CD14-positive monocyte (primary cell): ENCODE data around the gene PMM1. TPM values are rescaled to one million over a fixed set of nuclear protein-coding genes. Genes with fewer than 3 reads are reported as not detected.
"Not testable (repeated sequence)": the region's sequence is repeated elsewhere in the genome, so short reads cannot be mapped to it uniquely, and the experiment has no call there.

Source experiments
- DNase-seq, 3 donors: peaks; one replicate each; pipeline ENCODE4 v3.0.0-alpha.2; 2011 to 2022
- H2AFZ ChIP-seq: 2 replicates; pipeline ENCODE4 v1.6.0; 2012; ENCODE audit warnings: mild to moderate bottlenecking, low read depth, low read length, inconsistent platforms; ENCODE audit not compliant: insufficient read depth, poor library complexity, severe bottlenecking
- H3K27ac ChIP-seq, 2 donors: 1 replicate in 1 of 2; 2 replicates in 1 of 2; pipeline ENCODE4 v1.5.1; 2012 to 2013; ENCODE audit warnings: low read length in 2 of 2, control low read depth in 1 of 2, inconsistent platforms in 1 of 2, low read depth in 1 of 2, mild to moderate bottlenecking in 1 of 2
- H3K27me3 ChIP-seq, 2 donors: one replicate each; pipeline versions ENCODE4 v1.6.0 to v1.6.1; 2011 to 2013; ENCODE audit warnings: low read length in 2 of 2; ENCODE audit not compliant: control insufficient read depth in 2 of 2, insufficient read depth in 2 of 2
- H3K36me3 ChIP-seq, 2 donors: replicated peaks in 1 of 2; 1 replicate in 1 of 2; 2 replicates in 1 of 2; pipeline versions ENCODE4 v1.5.1 to v1.6.1; 2012 to 2013; ENCODE audit warnings: low read length in 2 of 2, control low read depth in 1 of 2, inconsistent platforms in 1 of 2, mild to moderate bottlenecking in 1 of 2; ENCODE audit not compliant: insufficient read depth in 2 of 2, control insufficient read depth in 1 of 2
- H3K4me1 ChIP-seq, 2 donors: 1 replicate in 1 of 2; 2 replicates in 1 of 2; pipeline versions ENCODE4 v1.5.1 to v1.6.1; 2012 to 2013; ENCODE audit warnings: low read length in 2 of 2, control low read depth in 1 of 2, inconsistent platforms in 1 of 2, mild to moderate bottlenecking in 1 of 2, moderate library complexity in 1 of 2; ENCODE audit not compliant: insufficient read depth in 2 of 2, control insufficient read depth in 1 of 2
- H3K4me2 ChIP-seq: replicated peaks from 2 replicates; pipeline ENCODE3; 2012; ENCODE audit warnings: low read length, moderate library complexity, mild to moderate bottlenecking; ENCODE audit not compliant: poor library complexity, severe bottlenecking; ENCODE audit errors: extremely low read depth
- H3K4me3 ChIP-seq, 3 experiments: fragments of 200-600 bp in 1 of 3; sonication (generic) in 1 of 3; replicated peaks in 1 of 3; 1 replicate in 2 of 3; 2 replicates in 1 of 3; pipeline ENCODE4 v1.5.1; 2011 to 2013; ENCODE audit warnings: low read length in 3 of 3, mild to moderate bottlenecking in 3 of 3, control low read depth in 2 of 3, low read depth in 2 of 3, inconsistent platforms in 1 of 3, moderate library complexity in 1 of 3
- H3K79me2 ChIP-seq: 2 replicates; pipeline ENCODE4 v1.6.0; 2012; ENCODE audit warnings: mild to moderate bottlenecking, control low read depth, inconsistent platforms, low read length, moderate library complexity; ENCODE audit not compliant: insufficient read depth
- H3K9ac ChIP-seq: 2 replicates; pipeline ENCODE4 v1.6.0; 2017; ENCODE audit warnings: low read length, mild to moderate bottlenecking; ENCODE audit not compliant: insufficient read depth, poor library complexity, severe bottlenecking
- H3K9me3 ChIP-seq, 2 donors: replicated peaks in 1 of 2; 1 replicate in 1 of 2; 2 replicates in 1 of 2; pipeline versions ENCODE4 v1.5.1 to v1.6.1; 2012 to 2013; ENCODE audit warnings: low read length in 2 of 2, control low read depth in 1 of 2; ENCODE audit not compliant: control insufficient read depth in 1 of 2, insufficient read depth in 1 of 2
- H4K20me1 ChIP-seq: 2 replicates; pipeline ENCODE4 v1.6.0; 2012; ENCODE audit warnings: mild to moderate bottlenecking, low read length, control low read depth, moderate library complexity; ENCODE audit not compliant: insufficient read depth
- H3K27ac Mint-ChIP-seq, 7 donors: one replicate each; pipeline ENCODE4 v1.8.0; 2020; ENCODE audit warnings: mild to moderate bottlenecking in 7 of 7, mixed read lengths in 7 of 7, moderate library complexity in 6 of 7, inconsistent platforms in 2 of 7
- H3K27me3 Mint-ChIP-seq, 3 donors: one replicate each; pipeline ENCODE4 v1.8.0; 2021 to 2022; ENCODE audit warnings: low read depth in 3 of 3, mild to moderate bottlenecking in 3 of 3, mixed read lengths in 3 of 3, moderate library complexity in 3 of 3, inconsistent platforms in 1 of 3
- H3K36me3 Mint-ChIP-seq, 2 donors: one replicate each; pipeline ENCODE4 v1.8.0; 2020; ENCODE audit warnings: mixed read lengths in 2 of 2, inconsistent platforms in 1 of 2, mild to moderate bottlenecking in 1 of 2
- H3K4me1 Mint-ChIP-seq: one replicate; pipeline ENCODE4 v1.8.0; 2020; ENCODE audit warnings: mild to moderate bottlenecking, mixed read lengths
- H3K4me3 Mint-ChIP-seq, 2 donors: one replicate each; pipeline ENCODE4 v1.8.0; 2020; ENCODE audit warnings: mild to moderate bottlenecking in 2 of 2, mixed read lengths in 2 of 2, moderate library complexity in 1 of 2
- H3K9me3 Mint-ChIP-seq, 7 donors: one replicate each; pipeline ENCODE4 v1.8.0; 2020 to 2022; ENCODE audit warnings: mixed read lengths in 7 of 7, mild to moderate bottlenecking in 6 of 7, moderate library complexity in 6 of 7, inconsistent platforms in 2 of 7
- WGBS: methylation state at CpG from one replicate; pipeline ENCODE4 v1.1.5; 2013; ENCODE audit warnings: missing lambda C conversion rate; ENCODE audit not compliant: insufficient coverage; 5-methylcytosine and 5-hydroxymethylcytosine counted together
- intact Hi-C, 2 donors: fragments of 100-400 bp; cut with micrococcal nuclease; formaldehyde crosslinking; loops; one replicate each; pipeline versions ENCODE4 v1.15.0 to v1.15.1; 2023
- polyA plus RNA-seq, 3 donors: library from polyadenylated mRNA; depleted of rRNA in 1 of 3; unstranded in 2 of 3; stranded (reverse) in 1 of 3; fragments of 300-500 nt in 2 of 3; fragments of >200 nt in 1 of 3; fragmentation: Illumina TruSeq in 2 of 3; gene quantifications; 1 replicate in 2 of 3; 2 replicates in 1 of 3; pipeline ENCODE4 v1.2.3, GENCODE V29; 2012 to 2021
- TF ChIP-seq, protein P1 (sequence below): fragments of 200-600 bp; IDR thresholded peaks from one replicate; pipeline ENCODE4 v1.8.0; 2022; ENCODE audit warnings: antibody characterized with exemption, mild to moderate bottlenecking

The PMM1 gene
- polyA plus RNA-seq, 3 donors = 15.6 to 32.4 (median 23.5) TPM

DNA sequence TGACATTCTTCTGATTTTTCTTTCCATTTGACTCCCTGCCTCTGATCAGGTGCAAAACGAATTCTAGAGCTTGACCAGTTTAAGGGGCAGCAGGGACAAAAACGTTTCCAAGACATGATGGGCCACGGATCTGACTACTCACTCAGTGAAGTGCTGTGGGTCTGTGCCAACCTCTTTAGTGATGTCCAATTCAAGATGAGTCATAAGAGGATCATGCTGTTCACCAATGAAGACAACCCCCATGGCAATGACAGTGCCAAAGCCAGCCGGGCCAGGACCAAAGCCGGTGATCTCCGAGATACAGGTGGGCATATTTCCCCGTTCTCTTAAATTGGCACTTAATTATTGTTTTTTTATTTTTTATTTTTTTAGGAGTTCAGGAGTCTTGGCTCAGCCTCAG, 46.8 kb upstream of the PMM1 start:
- 90% methylated on average over 2 of the region's 7 CpGs for WGBS
- H3K9ac ChIP-seq = no peak overlapping the region
- no peaks in the 10 kb centered on the region for H3K9me3 ChIP-seq
- TF ChIP-seq, protein P1, sequence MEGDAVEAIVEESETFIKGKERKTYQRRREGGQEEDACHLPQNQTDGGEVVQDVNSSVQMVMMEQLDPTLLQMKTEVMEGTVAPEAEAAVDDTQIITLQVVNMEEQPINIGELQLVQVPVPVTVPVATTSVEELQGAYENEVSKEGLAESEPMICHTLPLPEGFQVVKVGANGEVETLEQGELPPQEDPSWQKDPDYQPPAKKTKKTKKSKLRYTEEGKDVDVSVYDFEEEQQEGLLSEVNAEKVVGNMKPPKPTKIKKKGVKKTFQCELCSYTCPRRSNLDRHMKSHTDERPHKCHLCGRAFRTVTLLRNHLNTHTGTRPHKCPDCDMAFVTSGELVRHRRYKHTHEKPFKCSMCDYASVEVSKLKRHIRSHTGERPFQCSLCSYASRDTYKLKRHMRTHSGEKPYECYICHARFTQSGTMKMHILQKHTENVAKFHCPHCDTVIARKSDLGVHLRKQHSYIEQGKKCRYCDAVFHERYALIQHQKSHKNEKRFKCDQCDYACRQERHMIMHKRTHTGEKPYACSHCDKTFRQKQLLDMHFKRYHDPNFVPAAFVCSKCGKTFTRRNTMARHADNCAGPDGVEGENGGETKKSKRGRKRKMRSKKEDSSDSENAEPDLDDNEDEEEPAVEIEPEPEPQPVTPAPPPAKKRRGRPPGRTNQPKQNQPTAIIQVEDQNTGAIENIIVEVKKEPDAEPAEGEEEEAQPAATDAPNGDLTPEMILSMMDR = no peak
- peaks cover 69 to 95% of the 10 kb centered on the region in 2 donors for H3K36me3 ChIP-seq
- H3K9me3 Mint-ChIP-seq = no peaks in the 10 kb centered on the region
- H3K36me3 Mint-ChIP-seq = peaks cover 63 to 95% of the 10 kb centered on the region in 2 donors
- intact Hi-C loops = no loop called here
- H3K27ac Mint-ChIP-seq = peak overlapping the region in 1 of 7 donors; percentile 15
- no peaks in the 10 kb centered on the region for H3K27me3 ChIP-seq
- no peaks in the 10 kb centered on the region for H3K4me1 Mint-ChIP-seq
- peaks cover 34% of the 10 kb centered on the region for H3K79me2 ChIP-seq
- no peak for DNase-seq
- no peak overlapping the region for H3K4me2 ChIP-seq
- H3K4me3 ChIP-seq = no peak overlapping the region
- peaks cover 47% of the 10 kb centered on the region for H4K20me1 ChIP-seq
- H3K27ac ChIP-seq = no peak overlapping the region
- H3K27me3 Mint-ChIP-seq = no peaks in the 10 kb centered on the region
- H2AFZ ChIP-seq = no peak overlapping the region
- H3K4me3 Mint-ChIP-seq = no peak overlapping the region
- H3K4me1 ChIP-seq = no peaks in the 10 kb centered on the region

DNA sequence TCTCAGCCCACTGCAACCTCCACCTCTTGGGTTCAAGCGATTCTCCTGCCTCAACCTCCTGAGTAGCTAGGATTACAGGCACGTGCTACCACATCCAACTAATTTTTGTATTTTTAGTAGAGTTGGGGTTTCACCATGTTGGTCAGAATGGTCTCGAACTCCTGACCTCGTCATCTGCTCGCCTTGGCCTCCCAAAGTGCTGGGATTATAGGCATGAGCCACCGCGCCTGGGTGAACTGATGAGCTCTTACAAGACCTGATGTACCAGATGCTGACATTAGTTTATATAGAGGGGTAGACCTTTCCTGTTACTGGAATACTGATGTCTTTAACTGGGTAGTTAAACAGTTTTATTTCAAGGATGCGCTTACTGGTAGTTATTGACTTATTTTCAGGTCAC, 45.0 kb upstream of the PMM1 start:
- peaks cover 61 to 82% of the 10 kb centered on the region in 2 donors for H3K36me3 ChIP-seq
- H3K4me1 Mint-ChIP-seq, H3K27ac ChIP-seq, H3K27me3 Mint-ChIP-seq, DNase-seq, H3K9ac ChIP-seq, intact Hi-C loops, H3K4me3 Mint-ChIP-seq, H2AFZ ChIP-seq, H3K9me3 ChIP-seq, H3K4me2 ChIP-seq, H3K27me3 ChIP-seq, H3K4me1 ChIP-seq, H3K4me3 ChIP-seq, H3K9me3 Mint-ChIP-seq: not testable (repeated sequence)
- H4K20me1 ChIP-seq = peaks cover 47% of the 10 kb centered on the region
- Mint-ChIP-seq H3K27ac (peak overlapping the region in 2 of 7 donors; percentile 8 to 69), H3K36me3 (peaks cover 61 to 90% of the 10 kb centered on the region in 2 donors)
- WGBS = 100% methylated on average over 5 of the region's 8 CpGs
- H3K79me2 ChIP-seq = peaks cover 27% of the 10 kb centered on the region

DNA sequence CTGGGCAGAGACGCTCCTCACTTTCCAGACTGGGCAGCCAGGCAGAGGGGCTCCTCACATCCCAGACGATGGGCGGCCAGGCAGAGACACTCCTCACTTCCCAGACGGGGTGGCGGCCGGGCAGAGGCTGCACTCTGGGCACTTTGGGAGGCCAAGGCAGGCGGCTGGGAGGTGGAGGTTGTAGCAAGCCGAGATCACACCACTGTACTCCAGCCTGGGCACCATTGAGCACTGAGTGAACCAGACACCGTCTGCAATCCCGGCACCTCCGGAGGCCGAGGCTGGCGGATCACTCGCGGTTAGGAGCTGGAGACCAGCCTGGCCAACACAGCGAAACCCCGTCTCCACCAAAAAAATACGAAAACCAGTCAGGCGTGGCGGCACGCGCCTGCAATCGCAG, 42.0 kb upstream of the PMM1 start:
- H3K4me2 ChIP-seq, H3K27me3 ChIP-seq, H3K9me3 Mint-ChIP-seq, H2AFZ ChIP-seq, intact Hi-C loops, H3K27ac ChIP-seq, H3K9me3 ChIP-seq, H3K4me3 Mint-ChIP-seq, H3K4me1 ChIP-seq, DNase-seq, H3K9ac ChIP-seq, H3K4me3 ChIP-seq, H3K4me1 Mint-ChIP-seq, H3K27me3 Mint-ChIP-seq: not testable (repeated sequence)
- WGBS = 100% methylated on average over 6 of the region's 23 CpGs
- Mint-ChIP-seq H3K36me3 (peaks cover 69 to 92% of the 10 kb centered on the region in 2 donors), H3K27ac (peak overlapping the region in 1 of 7 donors; percentile 13)
- Histone ChIP-seq H3K79me2 (peaks cover 50% of the 10 kb centered on the region), H3K36me3 (peaks cover 61 to 82% of the 10 kb centered on the region in 2 donors), H4K20me1 (peaks cover 70% of the 10 kb centered on the region)

DNA sequence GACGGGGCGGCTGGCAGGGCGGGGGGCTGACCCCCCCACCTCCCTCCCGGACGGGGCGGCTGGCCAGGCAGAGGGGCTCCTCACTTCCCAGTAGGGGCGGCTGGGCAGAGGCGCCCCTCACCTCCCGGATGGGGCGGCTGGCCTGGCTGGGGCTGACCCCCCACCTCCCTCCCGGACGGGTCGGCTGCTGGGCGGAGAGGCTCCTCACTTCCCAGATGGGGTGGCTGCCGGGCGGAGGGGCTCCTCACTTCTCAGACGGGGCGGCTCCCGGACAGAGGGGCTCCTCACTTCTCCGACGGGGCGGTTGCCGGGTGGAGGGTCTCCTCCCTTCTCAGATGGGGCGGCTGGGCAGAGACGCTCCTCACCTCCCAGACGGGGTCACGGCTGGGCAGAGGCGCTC, 41.5 kb upstream of the PMM1 start:
- H3K27me3 ChIP-seq, H3K4me3 Mint-ChIP-seq, H3K9me3 ChIP-seq, H3K4me2 ChIP-seq, H3K27ac ChIP-seq, H3K9me3 Mint-ChIP-seq, H3K4me1 Mint-ChIP-seq, intact Hi-C loops, DNase-seq, H3K4me3 ChIP-seq, H2AFZ ChIP-seq, H3K27me3 Mint-ChIP-seq, H3K27ac Mint-ChIP-seq, H3K4me1 ChIP-seq, H3K9ac ChIP-seq: not testable (repeated sequence)
- H3K36me3 Mint-ChIP-seq = peaks cover 64 to 92% of the 10 kb centered on the region in 2 donors
- WGBS = 100% methylated on average over 2 of the region's 28 CpGs
- peaks cover 55% of the 10 kb centered on the region for H3K79me2 ChIP-seq
- peaks cover 56 to 78% of the 10 kb centered on the region in 2 donors for H3K36me3 ChIP-seq
- H4K20me1 ChIP-seq = peaks cover 72% of the 10 kb centered on the region
